Endodermal cell (in vitro differentiated cells): ENCODE results near the gene THBD. TPM values are rescaled to one million over a fixed set of nuclear protein-coding genes. Genes with fewer than 3 reads are reported as not detected.

Experiments
- DNase-seq: peaks from one replicate; pipeline ENCODE4 v3.0.0-alpha.2; 2017
- H3K27ac ChIP-seq: 2 replicates; pipeline ENCODE4 v1.5.1; 2013; ENCODE audit warnings: mild to moderate bottlenecking, low read depth, low read length, moderate library complexity
- H3K27me3 ChIP-seq: 2 replicates; pipeline ENCODE4 v1.6.1; 2013; ENCODE audit warnings: mild to moderate bottlenecking, low read length, moderate library complexity; ENCODE audit not compliant: insufficient read depth, control insufficient read depth, poor library complexity, severe bottlenecking
- H3K36me3 ChIP-seq: 2 replicates; pipeline ENCODE4 v1.7.0; 2013; ENCODE audit warnings: mild to moderate bottlenecking, low read length, moderate library complexity; ENCODE audit not compliant: control insufficient read depth, insufficient read depth
- H3K4me1 ChIP-seq: one replicate; pipeline ENCODE4 v1.7.0; 2013; ENCODE audit warnings: low read length; ENCODE audit not compliant: control insufficient read depth, insufficient read depth
- H3K4me3 ChIP-seq: 2 replicates; pipeline ENCODE4 v1.5.1; 2013; ENCODE audit warnings: mild to moderate bottlenecking, low read length, moderate library complexity
- H3K9ac ChIP-seq: 2 replicates; pipeline ENCODE4 v1.6.1; 2013; ENCODE audit warnings: mild to moderate bottlenecking, low read length, moderate library complexity; ENCODE audit not compliant: poor library complexity, severe bottlenecking; ENCODE audit errors: extremely low read depth
- H3K9me3 ChIP-seq: 2 replicates; pipeline ENCODE4 v1.6.1; 2013; ENCODE audit warnings: mild to moderate bottlenecking, low read length, moderate library complexity; ENCODE audit not compliant: control insufficient read depth
- H3K27ac Mint-ChIP-seq: 2 replicates; pipeline ENCODE4 v1.8.0; 2020; ENCODE audit warnings: mixed read lengths
- H3K27me3 Mint-ChIP-seq: 2 replicates; pipeline ENCODE4 v1.8.0; 2021; ENCODE audit warnings: mild to moderate bottlenecking, mixed read lengths; ENCODE audit not compliant: insufficient read depth
- H3K36me3 Mint-ChIP-seq: 2 replicates; pipeline ENCODE4 v1.8.0; 2020; ENCODE audit warnings: low read depth, mixed read lengths
- H3K4me1 Mint-ChIP-seq: 2 replicates; pipeline ENCODE4 v1.8.0; 2020; ENCODE audit warnings: mixed read lengths
- H3K4me3 Mint-ChIP-seq: 2 replicates; pipeline ENCODE4 v1.8.0; 2020; ENCODE audit warnings: mild to moderate bottlenecking, moderate library complexity, mixed read lengths
- H3K9me3 Mint-ChIP-seq: 2 replicates; pipeline ENCODE4 v1.8.0; 2020; ENCODE audit warnings: mild to moderate bottlenecking, mixed read lengths
- WGBS, 2 experiments: methylation state at CpG; one replicate each; pipeline versions ENCODE4 v1.1.5 to v1.1.7; 2013; ENCODE audit warnings: missing lambda C conversion rate in 2 of 2, mixed read lengths in 1 of 2; ENCODE audit not compliant: insufficient coverage in 1 of 2, insufficient read length in 1 of 2; 5-methylcytosine and 5-hydroxymethylcytosine counted together
- total RNA-seq, 2 donors: library from RNA; stranded (reverse); fragmentation: NEBNext Ultra II Directional in 1 of 2; extraction: Animal tissue kit (Norgen Biotek cat#: 25700) in 1 of 2; gene quantifications; 2 replicates in 1 of 2; 3 replicates in 1 of 2; pipeline ENCODE4 v1.2.1, GENCODE V29; 2021
- TF ChIP-seq, protein P1 (sequence below): fragments of 200-600 bp; sonication (generic); conservative IDR thresholded peaks from 2 replicates; pipeline ENCODE4 v1.5.0; 2021; ENCODE audit warnings: antibody characterized with exemption, mild to moderate bottlenecking

The THBD gene
- total RNA-seq, 2 donors from 2014 or later: 1.2 to 2.0 TPM

- 95 to 96% methylated on average over 7 to 8 of the region's 8 CpGs for WGBS, 2 experiments
- H3K27me3 ChIP-seq: no peaks in the 10 kb centered on the region
- no peaks in the 10 kb centered on the region for H3K9me3 ChIP-seq
- Mint-ChIP-seq H3K27me3 (peaks cover 12% of the 10 kb centered on the region), H3K4me1 (peaks cover 19% of the 10 kb centered on the region), H3K4me3 (no peak overlapping the region), H3K36me3 (no peaks in the 10 kb centered on the region), H3K27ac (no peak overlapping the region), H3K9me3 (no peaks in the 10 kb centered on the region)
- no peak for DNase-seq
- TF ChIP-seq, protein P1, sequence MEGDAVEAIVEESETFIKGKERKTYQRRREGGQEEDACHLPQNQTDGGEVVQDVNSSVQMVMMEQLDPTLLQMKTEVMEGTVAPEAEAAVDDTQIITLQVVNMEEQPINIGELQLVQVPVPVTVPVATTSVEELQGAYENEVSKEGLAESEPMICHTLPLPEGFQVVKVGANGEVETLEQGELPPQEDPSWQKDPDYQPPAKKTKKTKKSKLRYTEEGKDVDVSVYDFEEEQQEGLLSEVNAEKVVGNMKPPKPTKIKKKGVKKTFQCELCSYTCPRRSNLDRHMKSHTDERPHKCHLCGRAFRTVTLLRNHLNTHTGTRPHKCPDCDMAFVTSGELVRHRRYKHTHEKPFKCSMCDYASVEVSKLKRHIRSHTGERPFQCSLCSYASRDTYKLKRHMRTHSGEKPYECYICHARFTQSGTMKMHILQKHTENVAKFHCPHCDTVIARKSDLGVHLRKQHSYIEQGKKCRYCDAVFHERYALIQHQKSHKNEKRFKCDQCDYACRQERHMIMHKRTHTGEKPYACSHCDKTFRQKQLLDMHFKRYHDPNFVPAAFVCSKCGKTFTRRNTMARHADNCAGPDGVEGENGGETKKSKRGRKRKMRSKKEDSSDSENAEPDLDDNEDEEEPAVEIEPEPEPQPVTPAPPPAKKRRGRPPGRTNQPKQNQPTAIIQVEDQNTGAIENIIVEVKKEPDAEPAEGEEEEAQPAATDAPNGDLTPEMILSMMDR: no peak
- peaks cover 12% of the 10 kb centered on the region for H3K4me1 ChIP-seq
- no peaks in the 10 kb centered on the region for H3K36me3 ChIP-seq
- no peak overlapping the region for H3K9ac ChIP-seq
- H3K4me3 ChIP-seq: no peak overlapping the region
- H3K27ac ChIP-seq: no peak overlapping the region
Measured at GRCh38 chr20:23094927-23095326, 45.5 kb upstream of the THBD start.

- Histone ChIP-seq H3K4me3 (no peak overlapping the region), H3K27ac (no peak overlapping the region), H3K9me3 (no peaks in the 10 kb centered on the region), H3K4me1 (peaks cover 12% of the 10 kb centered on the region), H3K36me3 (no peaks in the 10 kb centered on the region), H3K27me3 (no peaks in the 10 kb centered on the region), H3K9ac (no peak overlapping the region)
- H3K27me3 Mint-ChIP-seq: peaks cover 8% of the 10 kb centered on the region
- no peak overlapping the region for H3K27ac Mint-ChIP-seq
- TF ChIP-seq, protein P1: no peak
- no peaks in the 10 kb centered on the region for H3K9me3 Mint-ChIP-seq
- 90 to 92% methylated on average over 12 to 13 of the region's 13 CpGs for WGBS, 2 experiments
- no peaks in the 10 kb centered on the region for H3K36me3 Mint-ChIP-seq
- H3K4me3 Mint-ChIP-seq: no peak overlapping the region
- no peak for DNase-seq
- peaks cover 14% of the 10 kb centered on the region for H3K4me1 Mint-ChIP-seq
Measured at GRCh38 chr20:23094213-23094896, 44.9 kb upstream of the THBD start.

DNA sequence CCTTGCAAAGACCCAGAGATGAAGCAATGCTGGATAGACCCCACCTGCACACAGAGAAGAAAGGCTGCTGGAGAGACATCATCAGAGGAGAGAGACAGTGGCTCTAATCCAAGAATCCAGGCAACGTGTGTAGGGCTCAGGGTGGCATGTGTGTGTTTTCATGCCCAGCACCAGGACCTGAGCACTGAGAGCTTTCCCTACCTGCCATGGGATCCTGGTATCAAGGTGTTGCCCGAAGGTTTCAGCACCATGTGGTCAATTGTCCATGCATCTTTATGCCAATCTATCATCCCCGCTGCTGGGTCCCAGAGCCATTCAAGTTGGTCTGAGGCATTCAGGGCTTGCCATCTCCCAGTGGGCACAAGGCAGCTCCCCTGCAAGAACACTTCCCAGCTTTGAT, 44.1 kb upstream of the THBD start:
- Mint-ChIP-seq H3K27ac (no peak overlapping the region), H3K4me3 (no peak overlapping the region), H3K27me3 (peaks cover 8% of the 10 kb centered on the region), H3K9me3 (no peaks in the 10 kb centered on the region), H3K4me1 (peaks cover 14% of the 10 kb centered on the region), H3K36me3 (no peaks in the 10 kb centered on the region)
- H3K4me3 ChIP-seq: no peak overlapping the region
- no peak for DNase-seq
- 61 to 88% methylated on average over 1 to 3 of the region's 3 CpGs for WGBS, 2 experiments
- H3K9me3 ChIP-seq: no peaks in the 10 kb centered on the region
- no peaks in the 10 kb centered on the region for H3K27me3 ChIP-seq
- H3K4me1 ChIP-seq: peaks cover 12% of the 10 kb centered on the region
- no peak overlapping the region for H3K27ac ChIP-seq
- H3K36me3 ChIP-seq: no peaks in the 10 kb centered on the region
- TF ChIP-seq, protein P1: no peak
- H3K9ac ChIP-seq: no peak overlapping the region
